Activated CD4-positive, alpha-beta T cell treated with anti-CD3 and anti-CD28 coated beads, Interleukin-2, amount 50 U/mL, for 4 hours (primary cell): ENCODE data around the gene HAGHL.
"Not testable (repeated sequence)": the region's sequence is repeated elsewhere in the genome, so short reads cannot be mapped to it uniquely, and the experiment has no call there.

Experiments
- DNase-seq, 2 experiments: peaks; one replicate each; pipeline ENCODE4 v3.0.0-alpha.2; 2020

Gene HAGHL

GRCh38 chr16:760545-761343 is 33.8 kb downstream of the HAGHL start, which contains the start of gene MSLN:
Gene MSLN (plus strand): TSS chr16:760734. CDS start chr16:762681, 1,947 bp downstream.
- no peak for DNase-seq

- DNase-seq = no peak
Observed at GRCh38 chr16:761625-762513, 35.0 kb downstream of the HAGHL start.

GRCh38 chr16:762595-763268 is 35.8 kb downstream of the HAGHL start:
- DNase-seq = no peak

GRCh38 chr16:763369-764183 is 36.7 kb downstream of the HAGHL start:
- DNase-seq = no peak

GRCh38 chr16:764184-764750 is 37.4 kb downstream of the HAGHL start:
- DNase-seq = no peak

- DNase-seq = no peak
Observed at GRCh38 chr16:764848-765487, 38.1 kb downstream of the HAGHL start.

GRCh38 chr16:765488-765865 is 38.6 kb downstream of the HAGHL start:
- no peak for DNase-seq

- DNase-seq = no peak
Observed at GRCh38 chr16:766008-766819, 39.3 kb downstream of the HAGHL start.

GRCh38 chr16:766820-767640 is 40.1 kb downstream of the HAGHL start:
- no peak for DNase-seq

GRCh38 chr16:767743-768235 is 40.9 kb downstream of the HAGHL start:
- DNase-seq = no peak

GRCh38 chr16:768428-768827 is 41.5 kb downstream of the HAGHL start:
- DNase-seq = no peak

- DNase-seq = no peak
Observed at GRCh38 chr16:769184-769784, 42.4 kb downstream of the HAGHL start.

GRCh38 chr16:769934-770333 is 43.0 kb downstream of the HAGHL start:
- no peak for DNase-seq

- DNase-seq = no peak
Observed at GRCh38 chr16:770411-770810, 43.5 kb downstream of the HAGHL start.

- no peak for DNase-seq
Observed at GRCh38 chr16:772959-773358, 46.1 kb downstream of the HAGHL start.

GRCh38 chr16:774086-775001 is 47.4 kb downstream of the HAGHL start:
- no peak for DNase-seq

GRCh38 chr16:775236-775796 is 48.4 kb downstream of the HAGHL start:
- no peak for DNase-seq

- not testable (repeated sequence) for DNase-seq
Observed at GRCh38 chr16:776298-776697, 49.4 kb downstream of the HAGHL start.
